A549 (cell line): ENCODE data around the gene ZNF599.

Experiments used
- HOXB13 ChIP-seq: fragments of 250-450 bp; sonication (Bioruptor Pico); IDR thresholded peaks from 2 replicates; pipeline ENCODE4 v1.5.0; 2020; ENCODE audit warnings: low read depth, mild to moderate bottlenecking, moderate library complexity
- POLR2A ChIP-seq: IDR thresholded peaks from 2 replicates; pipeline ENCODE4 v1.6.1; 2012; ENCODE audit warnings: mild to moderate bottlenecking, low read length

DNA sequence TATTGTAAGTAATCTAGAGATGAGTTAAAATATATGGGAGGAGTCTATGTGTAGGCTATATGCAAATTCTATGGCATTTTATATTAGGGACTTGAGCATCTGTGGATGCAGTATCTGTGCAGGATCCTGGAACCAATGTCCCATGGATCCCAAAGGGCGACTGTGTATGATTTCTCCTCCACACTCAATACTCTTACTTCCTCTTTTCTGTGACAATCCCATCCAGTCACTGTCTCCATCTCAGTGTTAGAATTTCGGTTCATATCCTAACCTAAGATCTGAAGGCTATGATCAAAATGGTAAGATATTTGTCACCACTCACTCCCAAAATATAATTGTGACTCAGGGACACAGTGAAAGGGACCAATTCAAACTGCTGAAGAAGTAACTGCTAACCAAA is 15.1 kb upstream of the ZNF599 start:
- TF ChIP-seq POLR2A (no peak), HOXB13 (CRISPR knock-in tag) (no peak)
